Neural progenitor cell (in vitro differentiated cells): ENCODE measurements around the gene AEBP1. TPM values are rescaled to one million over a fixed set of nuclear protein-coding genes. Genes with fewer than 3 reads are reported as not detected.

Experiments used
- DNase-seq: peaks from one replicate; pipeline ENCODE4 v3.0.0-alpha.2; 2016; ENCODE audit warnings: low spot score
- H2AFZ ChIP-seq: fragments of 200-600 bp; sonication (generic); replicated peaks from 2 replicates; pipeline ENCODE4 v1.6.1; 2016; ENCODE audit warnings: antibody characterized with exemption
- H3F3A ChIP-seq: fragments of 200-600 bp; sonication (generic); 2 replicates; pipeline ENCODE4 v1.6.1; 2016; ENCODE audit warnings: antibody characterized with exemption, low read depth
- H3K27ac ChIP-seq: fragments of 200-600 bp; sonication (generic); 2 replicates; pipeline ENCODE4 v1.5.1; 2016; ENCODE audit warnings: mild to moderate bottlenecking
- H3K27me3 ChIP-seq: fragments of 200-600 bp; sonication (generic); 2 replicates; pipeline ENCODE4 v1.6.1; 2016; ENCODE audit warnings: mild to moderate bottlenecking, moderate library complexity
- H3K36me3 ChIP-seq: fragments of 200-600 bp; sonication (generic); 2 replicates; pipeline ENCODE4 v1.5.1; 2016
- H3K4me1 ChIP-seq: fragments of 200-600 bp; sonication (generic); 2 replicates; pipeline ENCODE4 v1.6.1; 2016; ENCODE audit warnings: mixed run types
- H3K4me2 ChIP-seq: fragments of 200-600 bp; sonication (generic); 2 replicates; pipeline ENCODE4 v1.6.1; 2016
- H3K4me3 ChIP-seq: fragments of 200-600 bp; sonication (generic); 2 replicates; pipeline ENCODE4 v1.5.1; 2016
- H3K79me2 ChIP-seq: fragments of 200-600 bp; sonication (generic); 2 replicates; pipeline ENCODE4 v1.6.1; 2016; ENCODE audit warnings: low read depth
- H3K9ac ChIP-seq: fragments of 200-600 bp; sonication (generic); 2 replicates; pipeline ENCODE4 v1.6.1; 2016
- H3K9me3 ChIP-seq: fragments of 200-600 bp; sonication (generic); 2 replicates; pipeline ENCODE4 v1.5.1; 2016; ENCODE audit warnings: low read depth
- H4K20me1 ChIP-seq: fragments of 200-600 bp; sonication (generic); 2 replicates; pipeline ENCODE4 v1.6.1; 2016; ENCODE audit warnings: low read depth
- H3K27ac Mint-ChIP-seq: 3 replicates; pipeline ENCODE4 v1.8.0; 2021; ENCODE audit warnings: mixed read lengths
- H3K27me3 Mint-ChIP-seq: 2 replicates; pipeline ENCODE4 v1.8.0; 2022; ENCODE audit warnings: low read depth, mild to moderate bottlenecking, inconsistent platforms, moderate library complexity, mixed read lengths; ENCODE audit not compliant: insufficient read depth
- H3K36me3 Mint-ChIP-seq: 3 replicates; pipeline ENCODE4 v1.8.0; 2021; ENCODE audit warnings: mixed read lengths
- H3K4me1 Mint-ChIP-seq: 3 replicates; pipeline ENCODE4 v1.8.0; 2021; ENCODE audit warnings: mixed read lengths
- H3K4me3 Mint-ChIP-seq: 3 replicates; pipeline ENCODE4 v1.8.0; 2021; ENCODE audit warnings: mild to moderate bottlenecking, moderate library complexity, mixed read lengths
- H3K9me3 Mint-ChIP-seq: 3 replicates; pipeline ENCODE4 v1.8.0; 2020; ENCODE audit warnings: mixed read lengths
- CTCF ChIP-seq: fragments of 200-600 bp; sonication (generic); IDR thresholded peaks from 2 replicates; pipeline ENCODE4 v1.5.1; 2017; ENCODE audit warnings: antibody characterized with exemption, mild to moderate bottlenecking
- EZH2 ChIP-seq: fragments of 200-600 bp; sonication (generic); IDR thresholded peaks from 2 replicates; pipeline ENCODE4 v1.6.1; 2017; ENCODE audit warnings: antibody characterized with exemption, mild to moderate bottlenecking, moderate library complexity
- EZH2phosphoT487 ChIP-seq: fragments of 200-600 bp; sonication (generic); IDR thresholded peaks from 2 replicates; pipeline ENCODE4 v1.6.1; 2017; ENCODE audit warnings: antibody characterized with exemption
- total RNA-seq: library from RNA; depleted of rRNA; stranded (reverse); fragments of >200 nt; gene quantifications from 2 replicates; pipeline ENCODE4 v1.2.3, GENCODE V29; 2015; ENCODE audit warnings: low replicate concordance

The AEBP1 gene
- total RNA-seq, 1 donor from 2014 or later, result 4.5 TPM

DNA sequence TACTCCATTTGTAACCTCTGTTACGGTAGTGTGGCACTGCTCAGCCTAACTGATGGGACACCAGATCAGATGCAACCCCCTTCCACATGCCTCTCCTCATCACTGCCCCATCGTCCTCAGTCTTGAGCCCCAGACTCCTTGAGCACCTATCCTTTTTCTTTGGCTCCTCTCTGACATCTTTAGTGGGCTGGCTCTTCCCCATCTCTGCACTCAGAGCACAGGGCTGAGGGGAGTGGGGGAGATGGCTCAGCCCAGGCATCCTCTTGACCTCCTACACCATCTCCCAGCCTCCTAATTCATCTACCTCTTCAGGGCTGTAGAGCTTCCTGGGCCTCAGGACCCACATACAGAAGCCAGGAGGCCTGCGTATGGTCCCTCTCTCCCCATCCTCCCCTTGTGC is 20.3 kb upstream of the AEBP1 start:
- H4K20me1 ChIP-seq, result no peaks in the 10 kb centered on the region
- H3K4me1 Mint-ChIP-seq, result peaks cover 10% of the 10 kb centered on the region
- H3F3A ChIP-seq, result peaks cover 7% of the 10 kb centered on the region
- H3K9me3 ChIP-seq, result no peaks in the 10 kb centered on the region
- H3K9ac ChIP-seq, result no peak overlapping the region
- no peak overlapping the region for H3K27ac ChIP-seq
- H3K27me3 Mint-ChIP-seq, result peaks cover 4% of the 10 kb centered on the region
- H2AFZ ChIP-seq, result no peak overlapping the region
- H3K36me3 ChIP-seq, result no peaks in the 10 kb centered on the region
- DNase-seq, result no peak
- peak overlapping the region; percentile 71 for H3K4me3 Mint-ChIP-seq
- H3K27me3 ChIP-seq, result peaks cover 18% of the 10 kb centered on the region
- peaks cover 5% of the 10 kb centered on the region for H3K36me3 Mint-ChIP-seq
- peaks cover 7% of the 10 kb centered on the region for H3K79me2 ChIP-seq
- no peak for TF ChIP-seq EZH2phosphoT487
- no peak for TF ChIP-seq EZH2
- TF ChIP-seq CTCF, result no peak
- no peak overlapping the region for H3K27ac Mint-ChIP-seq
- H3K4me1 ChIP-seq, result no peaks in the 10 kb centered on the region
- H3K4me3 ChIP-seq, result no peak overlapping the region
- H3K4me2 ChIP-seq, result no peak overlapping the region
- no peaks in the 10 kb centered on the region for H3K9me3 Mint-ChIP-seq

- no peak overlapping the region for H3K4me2 ChIP-seq
- H3K4me1 Mint-ChIP-seq, result peaks cover 10% of the 10 kb centered on the region
- H3K27me3 Mint-ChIP-seq, result peaks cover 4% of the 10 kb centered on the region
- no peak overlapping the region for H2AFZ ChIP-seq
- TF ChIP-seq CTCF (no peak), EZH2 (no peak), EZH2phosphoT487 (no peak)
- DNase-seq, result no peak
- no peak overlapping the region for H3K9ac ChIP-seq
- peaks cover 7% of the 10 kb centered on the region for H3K79me2 ChIP-seq
- no peak overlapping the region for H3K27ac Mint-ChIP-seq
- peaks cover 7% of the 10 kb centered on the region for H3F3A ChIP-seq
- no peak overlapping the region for H3K4me3 Mint-ChIP-seq
- peaks cover 18% of the 10 kb centered on the region for H3K27me3 ChIP-seq
- no peaks in the 10 kb centered on the region for H3K9me3 ChIP-seq
- H3K27ac ChIP-seq, result no peak overlapping the region
- no peaks in the 10 kb centered on the region for H4K20me1 ChIP-seq
- H3K4me1 ChIP-seq, result no peaks in the 10 kb centered on the region
- H3K36me3 Mint-ChIP-seq, result peaks cover 5% of the 10 kb centered on the region
- H3K4me3 ChIP-seq, result no peak overlapping the region
- no peaks in the 10 kb centered on the region for H3K9me3 Mint-ChIP-seq
- H3K36me3 ChIP-seq, result no peaks in the 10 kb centered on the region
Observed at GRCh38 chr7:44084701-44085100, 19.4 kb upstream of the AEBP1 start.

DNA sequence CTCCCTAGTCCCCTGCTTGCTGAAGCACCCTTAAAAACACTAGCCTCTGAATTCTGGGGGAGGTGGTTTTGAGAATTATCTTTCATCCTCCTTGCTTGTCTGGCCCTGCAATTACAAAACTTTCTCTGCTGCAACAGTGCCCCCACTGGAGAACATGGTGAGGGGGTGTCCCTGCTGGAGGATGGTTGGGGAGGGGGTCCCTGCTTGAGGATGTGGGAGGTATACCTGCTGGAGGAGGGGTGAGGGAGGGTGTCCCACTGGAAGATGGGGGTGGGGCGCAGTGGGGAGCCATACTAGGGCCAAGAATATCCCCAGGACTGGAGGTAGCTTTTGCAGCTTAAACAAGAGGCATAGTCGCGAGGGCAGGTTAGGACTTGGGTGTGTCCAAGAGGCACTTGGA is 18.6 kb upstream of the AEBP1 start:
- Histone ChIP-seq H3K36me3 (no peaks in the 10 kb centered on the region), H3F3A (peaks cover 7% of the 10 kb centered on the region), H3K9ac (no peak overlapping the region), H3K4me1 (no peaks in the 10 kb centered on the region), H2AFZ (no peak overlapping the region), H3K4me3 (no peak overlapping the region), H3K79me2 (peaks cover 7% of the 10 kb centered on the region), H3K27me3 (peaks cover 18% of the 10 kb centered on the region), H3K9me3 (no peaks in the 10 kb centered on the region), H4K20me1 (no peaks in the 10 kb centered on the region), H3K27ac (no peak overlapping the region), H3K4me2 (no peak overlapping the region)
- Mint-ChIP-seq H3K27ac (no peak overlapping the region), H3K4me3 (no peak overlapping the region), H3K4me1 (peaks cover 10% of the 10 kb centered on the region), H3K27me3 (peaks cover 4% of the 10 kb centered on the region), H3K9me3 (no peaks in the 10 kb centered on the region), H3K36me3 (peaks cover 5% of the 10 kb centered on the region)
- no peak for DNase-seq
- TF ChIP-seq EZH2, result no peak
- no peak for TF ChIP-seq EZH2phosphoT487
- TF ChIP-seq CTCF, result peak; percentile 39
